Parathyroid adenoma (tissue), 2 donors: ENCODE measurements around the gene SCN8A.

Experiments used
- H2AFZ ChIP-seq: fragments of 300-600 bp; sonication (generic); one replicate; pipeline ENCODE4 v1.7.0; 2017; ENCODE audit warnings: antibody characterized with exemption, mild to moderate bottlenecking
- H3K27ac ChIP-seq: fragments of 300-600 bp; sonication (generic); one replicate; pipeline ENCODE4 v1.7.0; 2017
- H3K27me3 ChIP-seq: fragments of 300-600 bp; sonication (generic); one replicate; pipeline ENCODE4 v1.7.0; 2017; ENCODE audit warnings: low read length; ENCODE audit not compliant: control insufficient read depth, insufficient read depth
- H3K36me3 ChIP-seq: fragments of 300-600 bp; sonication (generic); one replicate; pipeline ENCODE4 v1.7.0; 2017; ENCODE audit warnings: low read length; ENCODE audit not compliant: control insufficient read depth, insufficient read depth
- H3K4me1 ChIP-seq: fragments of 300-600 bp; sonication (generic); one replicate; pipeline ENCODE4 v1.7.0; 2017; ENCODE audit warnings: control low read depth
- H3K4me2 ChIP-seq: fragments of 300-600 bp; sonication (generic); one replicate; pipeline ENCODE4 v1.7.0; 2017; ENCODE audit warnings: low read length
- H3K4me3 ChIP-seq: fragments of 300-600 bp; sonication (generic); one replicate; pipeline ENCODE4 v1.7.0; 2017; ENCODE audit warnings: low read depth, low read length
- H3K79me2 ChIP-seq: fragments of 300-600 bp; sonication (generic); one replicate; pipeline ENCODE4 v1.7.0; 2017; ENCODE audit warnings: control low read depth
- H3K9ac ChIP-seq: fragments of 300-600 bp; sonication (generic); one replicate; pipeline ENCODE4 v1.7.0; 2017; ENCODE audit warnings: mild to moderate bottlenecking
- H3K9me3 ChIP-seq: fragments of 300-600 bp; sonication (generic); one replicate; pipeline ENCODE4 v1.7.0; 2017; ENCODE audit warnings: low read length; ENCODE audit not compliant: control insufficient read depth
- CTCF ChIP-seq: fragments of 300-600 bp; sonication (generic); IDR thresholded peaks from one replicate; pipeline ENCODE4 v1.7.0; 2017; ENCODE audit warnings: antibody characterized with exemption, mild to moderate bottlenecking
- donor health status: primary hyperparathyroidism.

SCN8A gene

DNA sequence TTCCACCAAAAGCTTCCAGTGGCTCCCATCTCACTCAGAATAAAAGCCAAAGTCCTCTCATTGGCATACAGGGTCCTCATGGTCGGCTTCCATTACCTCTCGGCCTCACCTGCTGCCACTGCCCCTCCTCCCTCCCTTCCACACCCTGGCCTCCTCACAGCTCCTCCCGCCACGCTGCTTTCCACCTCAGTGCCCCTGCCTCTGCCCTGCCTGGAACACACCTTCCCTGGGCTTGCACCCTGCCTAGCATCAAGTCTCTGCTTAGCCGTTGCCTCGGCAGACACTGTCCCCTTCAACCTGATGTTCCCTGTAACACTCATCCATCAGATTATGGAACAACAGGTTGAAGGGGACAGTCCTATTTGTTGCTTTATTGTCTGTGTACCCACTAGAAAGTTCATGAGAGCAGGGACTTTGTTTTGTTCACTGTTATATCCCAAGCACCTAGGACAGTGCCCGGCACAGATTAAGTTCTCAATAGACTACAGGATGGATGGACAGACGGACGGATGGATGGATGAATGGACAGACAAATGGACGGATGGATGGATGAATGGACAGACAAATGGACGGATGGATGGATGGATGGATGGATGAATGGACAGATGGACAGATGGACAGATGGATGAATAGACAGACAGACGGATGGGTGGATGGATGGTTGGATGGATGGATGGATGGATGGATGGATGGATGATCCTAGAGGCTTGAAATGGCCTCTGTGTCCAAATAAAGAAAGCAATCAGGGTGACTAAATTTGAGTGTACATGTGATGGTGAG is 242.6 kb downstream of the SCN8A start:
- no peaks in the 10 kb centered on the region for H3K36me3 ChIP-seq
- H3K27ac ChIP-seq = no peak overlapping the region
- H3K4me1 ChIP-seq = peaks cover 8% of the 10 kb centered on the region
- no peak overlapping the region for H3K4me2 ChIP-seq
- no peak for TF ChIP-seq CTCF
- H3K79me2 ChIP-seq = peaks cover 33% of the 10 kb centered on the region
- no peaks in the 10 kb centered on the region for H3K9me3 ChIP-seq
- H3K27me3 ChIP-seq = no peaks in the 10 kb centered on the region
- H2AFZ ChIP-seq = no peak overlapping the region
- no peak overlapping the region for H3K9ac ChIP-seq
- no peak overlapping the region for H3K4me3 ChIP-seq

DNA sequence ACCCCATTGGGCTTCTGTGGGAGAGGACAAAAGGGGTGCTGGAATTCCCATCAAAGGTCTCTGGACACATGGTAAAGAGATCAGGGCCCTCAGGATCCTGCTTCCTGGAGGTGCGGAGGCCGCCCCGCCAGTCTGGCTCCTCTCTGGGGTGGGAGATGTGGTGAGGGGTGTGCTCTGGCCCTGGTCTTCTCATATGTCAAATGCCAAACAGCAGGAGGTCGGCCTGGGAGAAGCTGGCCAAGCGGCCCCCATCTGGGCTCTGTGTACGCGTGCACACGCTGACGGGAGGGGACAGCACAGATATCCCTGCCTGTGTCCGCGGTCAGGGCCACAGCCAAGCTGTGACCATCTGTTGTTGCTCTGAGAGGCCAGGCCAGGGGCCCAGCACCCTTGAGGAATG is 243.4 kb downstream of the SCN8A start:
- no peak overlapping the region for H3K27ac ChIP-seq
- H3K27me3 ChIP-seq = no peaks in the 10 kb centered on the region
- H3K9me3 ChIP-seq = no peaks in the 10 kb centered on the region
- peaks cover 32% of the 10 kb centered on the region for H3K79me2 ChIP-seq
- no peak overlapping the region for H3K4me3 ChIP-seq
- no peak overlapping the region for H3K9ac ChIP-seq
- no peak for TF ChIP-seq CTCF
- no peak overlapping the region for H3K4me2 ChIP-seq
- no peak overlapping the region for H2AFZ ChIP-seq
- no peaks in the 10 kb centered on the region for H3K36me3 ChIP-seq
- H3K4me1 ChIP-seq = peaks cover 11% of the 10 kb centered on the region

- Histone ChIP-seq H2AFZ (no peak overlapping the region), H3K9ac (no peak overlapping the region), H3K36me3 (no peaks in the 10 kb centered on the region), H3K4me3 (no peak overlapping the region), H3K4me1 (peaks cover 15% of the 10 kb centered on the region), H3K9me3 (no peaks in the 10 kb centered on the region), H3K27me3 (no peaks in the 10 kb centered on the region), H3K4me2 (no peak overlapping the region), H3K27ac (no peak overlapping the region), H3K79me2 (peaks cover 30% of the 10 kb centered on the region)
- TF ChIP-seq CTCF = no peak
Measured at GRCh38 chr12:51836041-51836826, 245.2 kb downstream of the SCN8A start.

DNA sequence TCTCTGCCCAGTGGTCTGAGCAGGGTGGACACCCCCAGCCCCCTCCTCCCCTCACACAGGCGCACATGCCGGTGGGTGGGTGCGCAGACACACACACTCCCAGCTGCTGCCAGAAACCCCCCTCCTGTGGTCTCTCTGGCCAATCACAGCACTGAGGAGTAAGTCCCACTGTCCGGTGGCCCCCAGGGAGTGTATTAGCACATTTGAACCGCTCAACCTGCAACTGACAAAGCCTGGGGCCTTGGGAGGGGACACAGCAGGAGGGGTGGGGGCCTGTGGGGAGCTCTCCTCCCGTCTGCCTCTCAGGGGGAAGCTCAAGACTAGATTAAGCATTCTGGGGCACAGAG is 245.8 kb downstream of the SCN8A start:
- H3K4me2 ChIP-seq = no peak overlapping the region
- H3K4me1 ChIP-seq = peaks cover 15% of the 10 kb centered on the region
- H3K79me2 ChIP-seq = peaks cover 26% of the 10 kb centered on the region
- no peak overlapping the region for H3K27ac ChIP-seq
- H2AFZ ChIP-seq = no peak overlapping the region
- H3K9ac ChIP-seq = no peak overlapping the region
- no peaks in the 10 kb centered on the region for H3K27me3 ChIP-seq
- no peaks in the 10 kb centered on the region for H3K36me3 ChIP-seq
- no peak overlapping the region for H3K4me3 ChIP-seq
- H3K9me3 ChIP-seq = no peaks in the 10 kb centered on the region
- TF ChIP-seq CTCF = no peak
